ENCODE results near the gene OR2B6.

OR2B6 gene

DNA sequence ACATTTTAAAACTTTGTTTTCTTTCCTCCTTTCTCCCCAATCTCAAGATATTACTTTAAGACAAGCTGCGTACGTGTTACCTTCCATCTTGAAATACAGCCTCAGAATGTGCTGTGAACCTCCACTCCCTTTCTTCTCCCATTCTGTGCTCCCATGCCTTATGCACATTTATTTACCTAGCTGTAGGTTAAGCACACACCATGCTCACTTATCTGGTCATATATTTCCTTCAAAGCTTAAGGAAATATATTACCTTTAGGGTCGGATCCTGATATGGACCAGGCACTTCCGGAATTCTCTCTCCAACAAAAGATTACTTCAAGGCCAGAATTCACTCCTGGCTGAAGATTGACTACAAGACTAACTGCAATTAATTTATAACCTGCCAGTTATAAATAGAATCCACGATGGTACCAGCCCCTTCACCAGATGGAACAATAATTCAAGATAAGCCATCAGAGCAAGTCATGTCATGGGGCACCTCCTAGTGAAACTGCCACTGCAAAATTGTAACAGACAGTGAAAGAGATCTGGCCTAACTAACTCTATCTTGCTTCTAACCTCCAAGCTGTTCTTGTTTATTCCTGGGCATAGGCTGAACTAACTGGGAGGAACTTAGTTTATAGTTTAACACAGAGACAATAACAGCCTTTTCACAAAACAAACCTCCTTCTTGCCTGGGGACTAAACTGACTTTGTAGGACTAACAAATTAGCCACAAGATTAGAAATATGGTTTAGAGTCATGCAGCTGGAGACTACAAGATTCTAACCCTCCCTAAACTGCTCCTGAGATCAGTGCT is 47.5 kb downstream of the OR2B6 start:
- no peak overlapping the region for H3K4me2 ChIP-seq (ENCODE audit: low read length)
- no peak overlapping the region for H2AFZ ChIP-seq (ENCODE audit: low read length)
- H3K36me3 ChIP-seq (ENCODE audit: insufficient read depth, low read length) = no peaks in the 10 kb centered on the region
- no peaks in the 10 kb centered on the region for H3F3A ChIP-seq (ENCODE audit: insufficient read depth, low read length)
- H3K9ac ChIP-seq (ENCODE audit: low read length) = no peak overlapping the region
- no peak for TF ChIP-seq EZH2 (IDR thresholded peaks at IDR 0.05; ENCODE audit: borderline replicate concordance, low read length)
- no peak for TF ChIP-seq CTCF (IDR thresholded peaks at IDR 0.05; ENCODE audit: low read length)
- no peak overlapping the region for H3K27ac ChIP-seq (ENCODE audit: low read depth, low read length, poor library complexity, severe bottlenecking)
- no peaks in the 10 kb centered on the region for H4K20me1 ChIP-seq (ENCODE audit: insufficient read depth, low read length)
- no peaks in the 10 kb centered on the region for H3K9me2 ChIP-seq (ENCODE audit: low read depth, low read length)
- no peaks in the 10 kb centered on the region for H3K4me1 ChIP-seq (ENCODE audit: insufficient read depth, low read length, severe bottlenecking)
- no peaks in the 10 kb centered on the region for H3K27me3 ChIP-seq (ENCODE audit: insufficient read depth, low read length)
- H3K79me2 ChIP-seq (ENCODE audit: insufficient read depth, low read length) = no peaks in the 10 kb centered on the region
- no peaks in the 10 kb centered on the region for H3K9me3 ChIP-seq (ENCODE audit: low read length)
- no peak overlapping the region for H3K4me3 ChIP-seq (ENCODE audit: low read depth, low read length, poor library complexity, severe bottlenecking)

DNA sequence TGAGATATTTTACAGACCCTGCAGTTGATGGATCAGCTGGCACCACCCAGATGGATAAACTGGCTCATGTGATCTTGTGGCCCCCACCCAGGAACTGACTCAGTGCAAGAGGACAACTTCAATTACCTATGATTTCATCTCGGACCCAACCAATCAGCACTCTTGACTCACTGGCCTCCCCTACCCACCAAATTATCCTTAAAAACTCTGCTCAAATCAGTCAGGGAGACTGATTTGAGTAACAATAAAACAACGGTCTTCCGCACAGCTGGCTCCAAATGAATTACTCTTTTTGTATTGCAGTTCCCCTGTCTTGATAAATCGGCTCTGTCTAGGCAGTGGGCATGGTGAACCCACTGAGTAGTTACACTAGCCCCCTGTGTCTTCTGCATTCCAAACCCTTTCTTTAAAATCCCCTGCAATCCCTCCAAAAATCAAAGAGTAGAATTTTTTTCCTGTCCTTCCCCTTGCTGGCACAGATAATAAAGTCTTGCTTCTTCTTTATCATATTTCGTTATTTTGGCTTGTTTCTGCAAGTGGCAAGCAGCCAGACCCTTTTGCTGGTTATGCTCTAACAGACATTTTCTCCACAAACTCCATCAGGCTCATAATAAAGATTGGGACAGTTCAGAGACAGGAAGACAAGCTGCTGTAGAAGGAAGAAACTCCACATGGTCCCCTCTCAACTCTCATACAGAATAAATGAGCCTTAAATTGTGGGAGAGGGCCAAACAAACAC is 48.3 kb downstream of the OR2B6 start:
- H3K36me3 ChIP-seq (ENCODE audit: insufficient read depth, low read length) = no peaks in the 10 kb centered on the region
- H3K4me3 ChIP-seq (ENCODE audit: low read depth, low read length, poor library complexity, severe bottlenecking) = no peak overlapping the region
- no peaks in the 10 kb centered on the region for H3K9me3 ChIP-seq (ENCODE audit: low read length)
- no peaks in the 10 kb centered on the region for H4K20me1 ChIP-seq (ENCODE audit: insufficient read depth, low read length)
- no peak overlapping the region for H3K4me2 ChIP-seq (ENCODE audit: low read length)
- H3K9me2 ChIP-seq (ENCODE audit: low read depth, low read length) = no peaks in the 10 kb centered on the region
- no peaks in the 10 kb centered on the region for H3F3A ChIP-seq (ENCODE audit: insufficient read depth, low read length)
- no peaks in the 10 kb centered on the region for H3K27me3 ChIP-seq (ENCODE audit: insufficient read depth, low read length)
- TF ChIP-seq EZH2 (IDR thresholded peaks at IDR 0.05; ENCODE audit: borderline replicate concordance, low read length) (no peak), CTCF (IDR thresholded peaks at IDR 0.05; ENCODE audit: low read length) (no peak)
- no peak overlapping the region for H3K27ac ChIP-seq (ENCODE audit: low read depth, low read length, poor library complexity, severe bottlenecking)
- no peak overlapping the region for H3K9ac ChIP-seq (ENCODE audit: low read length)
- no peak overlapping the region for H2AFZ ChIP-seq (ENCODE audit: low read length)
- no peaks in the 10 kb centered on the region for H3K79me2 ChIP-seq (ENCODE audit: insufficient read depth, low read length)
- H3K4me1 ChIP-seq (ENCODE audit: insufficient read depth, low read length, severe bottlenecking) = no peaks in the 10 kb centered on the region

DNA sequence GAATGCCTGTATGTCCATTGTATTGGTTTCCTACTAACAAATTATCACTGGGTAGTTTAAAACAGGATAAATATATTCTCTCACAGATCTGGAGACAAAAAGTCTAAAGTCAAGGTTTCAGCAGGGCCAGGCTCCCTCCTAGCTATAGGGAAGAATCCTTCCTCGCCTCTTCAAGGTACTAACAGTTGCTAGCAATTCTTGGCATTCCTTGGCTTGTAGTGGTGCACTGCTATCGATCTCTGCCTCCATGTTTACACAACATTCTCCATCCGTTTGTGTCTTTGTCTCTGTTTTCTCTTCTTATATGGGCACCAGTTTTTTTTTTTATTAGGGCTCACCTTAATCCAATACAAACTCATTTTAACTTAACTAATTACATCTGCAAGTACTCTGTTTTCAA is 48.9 kb downstream of the OR2B6 start:
- H3K4me1 ChIP-seq (ENCODE audit: insufficient read depth, low read length, severe bottlenecking) = peaks cover under 1% of the 10 kb centered on the region
- H4K20me1 ChIP-seq (ENCODE audit: insufficient read depth, low read length) = no peaks in the 10 kb centered on the region
- no peaks in the 10 kb centered on the region for H3K9me2 ChIP-seq (ENCODE audit: low read depth, low read length)
- H2AFZ ChIP-seq (ENCODE audit: low read length) = no peak overlapping the region
- no peak overlapping the region for H3K9ac ChIP-seq (ENCODE audit: low read length)
- TF ChIP-seq CTCF (IDR thresholded peaks at IDR 0.05; ENCODE audit: low read length) (no peak), EZH2 (IDR thresholded peaks at IDR 0.05; ENCODE audit: borderline replicate concordance, low read length) (no peak)
- no peaks in the 10 kb centered on the region for H3K36me3 ChIP-seq (ENCODE audit: insufficient read depth, low read length)
- no peaks in the 10 kb centered on the region for H3K27me3 ChIP-seq (ENCODE audit: insufficient read depth, low read length)
- no peak overlapping the region for H3K27ac ChIP-seq (ENCODE audit: low read depth, low read length, poor library complexity, severe bottlenecking)
- no peak overlapping the region for H3K4me3 ChIP-seq (ENCODE audit: low read depth, low read length, poor library complexity, severe bottlenecking)
- H3K4me2 ChIP-seq (ENCODE audit: low read length) = no peak overlapping the region
- no peaks in the 10 kb centered on the region for H3K9me3 ChIP-seq (ENCODE audit: low read length)
- no peaks in the 10 kb centered on the region for H3F3A ChIP-seq (ENCODE audit: insufficient read depth, low read length)
- no peaks in the 10 kb centered on the region for H3K79me2 ChIP-seq (ENCODE audit: insufficient read depth, low read length)

Measured in OCI-LY1 (cell line).